ENCODE results near the gene GIT1.
A peak's percentile ranks its signal among the peaks of the same experiment; 100 is the strongest.

GIT1 gene

GRCh38 chr17:29579866-29580771 lies 9.3 kb downstream of the GIT1 start:
- DNase-seq (ENCODE audit: low spot score) = peak; percentile 90

GRCh38 chr17:29578626-29579485 lies 10.6 kb downstream of the GIT1 start:
- DNase-seq (ENCODE audit: low spot score) = no peak

GRCh38 chr17:29577385-29578211 lies 11.8 kb downstream of the GIT1 start:
- no peak for DNase-seq (ENCODE audit: low spot score)

GRCh38 chr17:29577001-29577370 lies 12.5 kb downstream of the GIT1 start:
- DNase-seq (ENCODE audit: low spot score) = no peak

- no peak for DNase-seq (ENCODE audit: low spot score)
Measured at GRCh38 chr17:29576214-29577000, 13.0 kb downstream of the GIT1 start.

GRCh38 chr17:29575511-29576213 lies 13.8 kb downstream of the GIT1 start:
- DNase-seq (ENCODE audit: low spot score) = no peak

GRCh38 chr17:29574732-29575510 lies 14.5 kb downstream of the GIT1 start:
- DNase-seq (ENCODE audit: low spot score) = no peak

- DNase-seq (ENCODE audit: low spot score) = no peak
Measured at GRCh38 chr17:29573871-29574731, 15.3 kb downstream of the GIT1 start.

- DNase-seq (ENCODE audit: low spot score) = no peak
Measured at GRCh38 chr17:29573558-29573869, 15.9 kb downstream of the GIT1 start.

- peak; percentile 56 for DNase-seq (ENCODE audit: low spot score)
Measured at GRCh38 chr17:29572691-29573557, 16.5 kb downstream of the GIT1 start.

- no peak for DNase-seq (ENCODE audit: low spot score)
Measured at GRCh38 chr17:29571883-29572681, 17.4 kb downstream of the GIT1 start.

- no peak for DNase-seq (ENCODE audit: low spot score)
Measured at GRCh38 chr17:29571486-29571882, 18.0 kb downstream of the GIT1 start.

GRCh38 chr17:29570521-29570920 lies 18.9 kb downstream of the GIT1 start:
- DNase-seq (ENCODE audit: low spot score) = no peak

GRCh38 chr17:29569245-29569950 lies 20.1 kb downstream of the GIT1 start:
- DNase-seq (ENCODE audit: low spot score) = no peak

- peak; percentile 60 for DNase-seq (ENCODE audit: low spot score)
Measured at GRCh38 chr17:29568331-29569244, 20.9 kb downstream of the GIT1 start, which contains the start of gene TP53I13. TP53I13 (plus strand) TSS chr17:29568701; CDS start chr17:29568759, 58 bp downstream.
